GM21737 (cell line): Measurements from ENCODE around the gene OPHN1.

ENCODE experiments used
- ATAC-seq: cut with Tn5 transposase; IDR thresholded peaks from one replicate; pipeline ENCODE4 v1.9.1; 2021; ENCODE audit warnings: mild to moderate bottlenecking, moderate library complexity; ENCODE audit not compliant: unreplicated experiment

The OPHN1 gene

GRCh38 chrX:68254738-68255645 is 178.3 kb downstream of the OPHN1 start:
- ATAC-seq, result no peak

GRCh38 chrX:68252664-68253063 is 180.6 kb downstream of the OPHN1 start:
- ATAC-seq, result no peak

- ATAC-seq, result no peak
Observed at GRCh38 chrX:68249903-68250302, 183.4 kb downstream of the OPHN1 start.

- ATAC-seq, result no peak
Observed at GRCh38 chrX:68249401-68249831, 183.9 kb downstream of the OPHN1 start.

- ATAC-seq, result no peak
Observed at GRCh38 chrX:68238568-68238967, 194.7 kb downstream of the OPHN1 start.

- ATAC-seq, result no peak
Observed at GRCh38 chrX:68234171-68234910, 199.0 kb downstream of the OPHN1 start.

- no peak for ATAC-seq
Observed at GRCh38 chrX:68232206-68232605, 201.1 kb downstream of the OPHN1 start.

- ATAC-seq, result no peak
Observed at GRCh38 chrX:68209008-68209407, 224.3 kb downstream of the OPHN1 start.

GRCh38 chrX:68204521-68205038 is 228.7 kb downstream of the OPHN1 start:
- no peak for ATAC-seq

GRCh38 chrX:68203646-68204045 is 229.6 kb downstream of the OPHN1 start:
- no peak for ATAC-seq

- ATAC-seq, result no peak
Observed at GRCh38 chrX:68203211-68203610, 230.1 kb downstream of the OPHN1 start.

GRCh38 chrX:68199062-68199848 is 234.0 kb downstream of the OPHN1 start:
- no peak for ATAC-seq

- ATAC-seq, result no peak
Observed at GRCh38 chrX:68196939-68197791, 236.1 kb downstream of the OPHN1 start.

GRCh38 chrX:68195561-68195960 is 237.7 kb downstream of the OPHN1 start:
- no peak for ATAC-seq

- ATAC-seq, result no peak
Observed at GRCh38 chrX:68193786-68194185, 239.5 kb downstream of the OPHN1 start.

- ATAC-seq, result no peak
Observed at GRCh38 chrX:68193234-68193633, 240.1 kb downstream of the OPHN1 start.

GRCh38 chrX:68190799-68191198 is 242.5 kb downstream of the OPHN1 start:
- ATAC-seq, result no peak

- no peak for ATAC-seq
Observed at GRCh38 chrX:68186552-68187262, 246.6 kb downstream of the OPHN1 start.

- ATAC-seq, result no peak
Observed at GRCh38 chrX:68185161-68185560, 248.1 kb downstream of the OPHN1 start.
